Neural cell (in vitro differentiated cells): ENCODE results near the gene CYP11A1. TPM values are rescaled to one million over a fixed set of nuclear protein-coding genes. Genes with fewer than 3 reads are reported as not detected.

ENCODE experiments used
- H2AFZ ChIP-seq: fragments of 200-600, 300-800 bp; sonication (generic), shearing (Covaris generic); 2 replicates; pipeline ENCODE4 v1.6.0; 2014; ENCODE audit warnings: low read depth, mild to moderate bottlenecking, antibody characterized with exemption, low read length, moderate library complexity
- H3F3A ChIP-seq: fragments of 200-600 bp; shearing (Covaris generic); 2 replicates; pipeline ENCODE4 v1.6.1; 2016; ENCODE audit warnings: mild to moderate bottlenecking, moderate library complexity, mixed read lengths, antibody characterized with exemption, low read length; ENCODE audit not compliant: insufficient read depth, poor library complexity, severe bottlenecking
- H3K27ac ChIP-seq: fragments of 200-600, 300-800 bp; sonication (generic), shearing (Covaris generic); 2 replicates; pipeline ENCODE4 v1.5.1; 2014; ENCODE audit warnings: mild to moderate bottlenecking, low read length, moderate library complexity
- H3K27me3 ChIP-seq: fragments of 300-800, 200-600 bp; sonication (generic), shearing (Covaris generic); 2 replicates; pipeline ENCODE4 v1.6.0; 2014; ENCODE audit warnings: mild to moderate bottlenecking, low read depth, low read length, moderate library complexity; ENCODE audit not compliant: insufficient read depth
- H3K36me3 ChIP-seq: fragments of 300-800, 200-600 bp; sonication (generic), shearing (Covaris generic); 2 replicates; pipeline ENCODE4 v1.5.1; 2014; ENCODE audit warnings: mild to moderate bottlenecking, antibody characterized with exemption, low read length, moderate library complexity; ENCODE audit not compliant: insufficient read depth
- H3K4me2 ChIP-seq: fragments of 300-800, 200-600 bp; sonication (generic), shearing (Covaris generic); 2 replicates; pipeline ENCODE4 v1.6.0; 2014; ENCODE audit warnings: mild to moderate bottlenecking, low read length
- H3K4me3 ChIP-seq: fragments of 300-800, 200-600 bp; sonication (generic), shearing (Covaris generic); 2 replicates; pipeline ENCODE4 v1.5.1; 2014; ENCODE audit warnings: mild to moderate bottlenecking, low read length, moderate library complexity
- H3K79me2 ChIP-seq: fragments of 200-600 bp; shearing (Covaris generic); replicated peaks from 2 replicates; pipeline ENCODE4 v1.6.0; 2014; ENCODE audit warnings: mild to moderate bottlenecking, low read length, moderate library complexity; ENCODE audit not compliant: insufficient read depth
- H3K9ac ChIP-seq: fragments of 300-800, 200-600 bp; sonication (generic), shearing (Covaris generic); 2 replicates; pipeline ENCODE4 v1.6.1; 2016; ENCODE audit warnings: mild to moderate bottlenecking, low read length, mixed read lengths
- H3K9me2 ChIP-seq: fragments of 200-600 bp; shearing (Covaris generic); 2 replicates; pipeline ENCODE4 v1.6.1; 2016; ENCODE audit warnings: mild to moderate bottlenecking, low read length, mixed read lengths; ENCODE audit not compliant: insufficient read depth
- H3K9me3 ChIP-seq: fragments of 200-600, 300-800 bp; sonication (generic), shearing (Covaris generic); 2 replicates; pipeline ENCODE4 v1.6.1; 2016; ENCODE audit warnings: mild to moderate bottlenecking, mixed run types, low read length, moderate library complexity, mixed read lengths
- H4K20me1 ChIP-seq: fragments of 200-600 bp; shearing (Covaris generic); 2 replicates; pipeline ENCODE4 v1.6.1; 2016; ENCODE audit warnings: mild to moderate bottlenecking, mixed run types; ENCODE audit not compliant: insufficient read depth
- EP300 ChIP-seq: fragments of 450-650 bp; conservative IDR thresholded peaks from 2 replicates; pipeline ENCODE4 v1.6.1; 2014; ENCODE audit warnings: antibody characterized with exemption, mild to moderate bottlenecking, moderate library complexity; ENCODE audit not compliant: poor library complexity, severe bottlenecking
- EZH2 ChIP-seq: fragments of 200-600, 300-800 bp; shearing (Covaris generic), sonication (generic); IDR thresholded peaks from 2 replicates; pipeline ENCODE4 v1.6.1; 2014; ENCODE audit warnings: antibody characterized with exemption, low read length, borderline replicate concordance, mild to moderate bottlenecking; ENCODE audit not compliant: insufficient read depth, poor library complexity, severe bottlenecking
- MXI1 ChIP-seq: fragments of 450-650 bp; conservative IDR thresholded peaks from 2 replicates; pipeline ENCODE4 v1.6.1; 2014; ENCODE audit warnings: antibody characterized with exemption, mild to moderate bottlenecking; ENCODE audit not compliant: poor library complexity, severe bottlenecking
- POLR2AphosphoS5 ChIP-seq: IDR thresholded peaks from 2 replicates; pipeline ENCODE4 v1.6.1; 2012
- RAD21 ChIP-seq: fragments of 450-650 bp; conservative IDR thresholded peaks from 2 replicates; pipeline ENCODE4 v1.6.1; 2014; ENCODE audit warnings: antibody characterized with exemption, mild to moderate bottlenecking, moderate library complexity
- SMC3 ChIP-seq: fragments of 450-650 bp; conservative IDR thresholded peaks from 2 replicates; pipeline ENCODE4 v1.6.1; 2014; ENCODE audit warnings: antibody characterized with exemption, mild to moderate bottlenecking, moderate library complexity; ENCODE audit not compliant: poor library complexity
- TAF1 ChIP-seq: IDR thresholded peaks from 2 replicates; pipeline ENCODE4 v1.6.1; 2012; ENCODE audit warnings: low read depth
- polyA plus RNA-seq: library from polyadenylated mRNA; depleted of rRNA; stranded (reverse); fragments of >200 nt; gene quantifications from 2 replicates; pipeline ENCODE4 v1.2.3, GENCODE V29; 2014
- TF ChIP-seq, protein P1 (sequence below): fragments of 450-650 bp; IDR thresholded peaks from 2 replicates; pipeline ENCODE4 v1.5.1; 2014; ENCODE audit warnings: antibody characterized with exemption, mild to moderate bottlenecking, moderate library complexity; ENCODE audit not compliant: poor library complexity, severe bottlenecking
- TF ChIP-seq, protein P2 (sequence below): IDR thresholded peaks from 2 replicates; pipeline ENCODE4 v1.6.1; 2012; ENCODE audit warnings: borderline replicate concordance

CYP11A1 gene
- polyA plus RNA-seq, 1 donor from 2014 or later = not detected

DNA sequence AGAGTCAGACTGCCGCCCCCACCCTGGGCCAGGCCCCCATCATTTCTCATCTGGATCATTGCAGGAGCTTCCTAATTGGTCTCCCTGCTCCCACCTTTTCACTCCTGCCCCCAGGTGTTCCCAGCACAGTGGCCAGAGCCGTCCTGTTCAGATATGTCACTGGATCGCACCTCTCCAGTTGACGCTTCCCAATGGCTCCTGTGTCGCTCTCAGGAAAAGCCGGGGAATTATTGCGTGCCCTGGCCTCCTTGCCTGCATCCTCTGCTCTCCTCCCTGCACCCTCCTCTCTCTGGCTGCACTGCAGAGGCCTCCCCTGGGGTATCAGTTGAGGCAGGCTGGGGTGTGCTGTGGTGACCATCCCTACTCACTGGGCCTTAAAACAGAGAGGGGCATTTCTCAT, 25.5 kb upstream of the CYP11A1 start:
- no peaks in the 10 kb centered on the region for H3K9me2 ChIP-seq
- no peak overlapping the region for H3K9ac ChIP-seq
- H3K36me3 ChIP-seq = no peaks in the 10 kb centered on the region
- H2AFZ ChIP-seq = no peak overlapping the region
- H3F3A ChIP-seq = no peaks in the 10 kb centered on the region
- no peaks in the 10 kb centered on the region for H4K20me1 ChIP-seq
- no peak overlapping the region for H3K4me3 ChIP-seq
- H3K4me2 ChIP-seq = no peak overlapping the region
- no peak for TF ChIP-seq EZH2
- TF ChIP-seq POLR2AphosphoS5 = no peak
- TF ChIP-seq, protein P1, sequence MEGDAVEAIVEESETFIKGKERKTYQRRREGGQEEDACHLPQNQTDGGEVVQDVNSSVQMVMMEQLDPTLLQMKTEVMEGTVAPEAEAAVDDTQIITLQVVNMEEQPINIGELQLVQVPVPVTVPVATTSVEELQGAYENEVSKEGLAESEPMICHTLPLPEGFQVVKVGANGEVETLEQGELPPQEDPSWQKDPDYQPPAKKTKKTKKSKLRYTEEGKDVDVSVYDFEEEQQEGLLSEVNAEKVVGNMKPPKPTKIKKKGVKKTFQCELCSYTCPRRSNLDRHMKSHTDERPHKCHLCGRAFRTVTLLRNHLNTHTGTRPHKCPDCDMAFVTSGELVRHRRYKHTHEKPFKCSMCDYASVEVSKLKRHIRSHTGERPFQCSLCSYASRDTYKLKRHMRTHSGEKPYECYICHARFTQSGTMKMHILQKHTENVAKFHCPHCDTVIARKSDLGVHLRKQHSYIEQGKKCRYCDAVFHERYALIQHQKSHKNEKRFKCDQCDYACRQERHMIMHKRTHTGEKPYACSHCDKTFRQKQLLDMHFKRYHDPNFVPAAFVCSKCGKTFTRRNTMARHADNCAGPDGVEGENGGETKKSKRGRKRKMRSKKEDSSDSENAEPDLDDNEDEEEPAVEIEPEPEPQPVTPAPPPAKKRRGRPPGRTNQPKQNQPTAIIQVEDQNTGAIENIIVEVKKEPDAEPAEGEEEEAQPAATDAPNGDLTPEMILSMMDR = no peak
- TF ChIP-seq MXI1 = no peak
- TF ChIP-seq EP300 = no peak
- no peak for TF ChIP-seq TAF1
- TF ChIP-seq, protein P2, sequence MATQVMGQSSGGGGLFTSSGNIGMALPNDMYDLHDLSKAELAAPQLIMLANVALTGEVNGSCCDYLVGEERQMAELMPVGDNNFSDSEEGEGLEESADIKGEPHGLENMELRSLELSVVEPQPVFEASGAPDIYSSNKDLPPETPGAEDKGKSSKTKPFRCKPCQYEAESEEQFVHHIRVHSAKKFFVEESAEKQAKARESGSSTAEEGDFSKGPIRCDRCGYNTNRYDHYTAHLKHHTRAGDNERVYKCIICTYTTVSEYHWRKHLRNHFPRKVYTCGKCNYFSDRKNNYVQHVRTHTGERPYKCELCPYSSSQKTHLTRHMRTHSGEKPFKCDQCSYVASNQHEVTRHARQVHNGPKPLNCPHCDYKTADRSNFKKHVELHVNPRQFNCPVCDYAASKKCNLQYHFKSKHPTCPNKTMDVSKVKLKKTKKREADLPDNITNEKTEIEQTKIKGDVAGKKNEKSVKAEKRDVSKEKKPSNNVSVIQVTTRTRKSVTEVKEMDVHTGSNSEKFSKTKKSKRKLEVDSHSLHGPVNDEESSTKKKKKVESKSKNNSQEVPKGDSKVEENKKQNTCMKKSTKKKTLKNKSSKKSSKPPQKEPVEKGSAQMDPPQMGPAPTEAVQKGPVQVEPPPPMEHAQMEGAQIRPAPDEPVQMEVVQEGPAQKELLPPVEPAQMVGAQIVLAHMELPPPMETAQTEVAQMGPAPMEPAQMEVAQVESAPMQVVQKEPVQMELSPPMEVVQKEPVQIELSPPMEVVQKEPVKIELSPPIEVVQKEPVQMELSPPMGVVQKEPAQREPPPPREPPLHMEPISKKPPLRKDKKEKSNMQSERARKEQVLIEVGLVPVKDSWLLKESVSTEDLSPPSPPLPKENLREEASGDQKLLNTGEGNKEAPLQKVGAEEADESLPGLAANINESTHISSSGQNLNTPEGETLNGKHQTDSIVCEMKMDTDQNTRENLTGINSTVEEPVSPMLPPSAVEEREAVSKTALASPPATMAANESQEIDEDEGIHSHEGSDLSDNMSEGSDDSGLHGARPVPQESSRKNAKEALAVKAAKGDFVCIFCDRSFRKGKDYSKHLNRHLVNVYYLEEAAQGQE = no peak
- TF ChIP-seq SMC3 = no peak
- no peak for TF ChIP-seq RAD21
- H3K79me2 ChIP-seq = no peaks in the 10 kb centered on the region
- H3K27me3 ChIP-seq = no peaks in the 10 kb centered on the region
- no peak overlapping the region for H3K27ac ChIP-seq
- H3K9me3 ChIP-seq = no peaks in the 10 kb centered on the region

DNA sequence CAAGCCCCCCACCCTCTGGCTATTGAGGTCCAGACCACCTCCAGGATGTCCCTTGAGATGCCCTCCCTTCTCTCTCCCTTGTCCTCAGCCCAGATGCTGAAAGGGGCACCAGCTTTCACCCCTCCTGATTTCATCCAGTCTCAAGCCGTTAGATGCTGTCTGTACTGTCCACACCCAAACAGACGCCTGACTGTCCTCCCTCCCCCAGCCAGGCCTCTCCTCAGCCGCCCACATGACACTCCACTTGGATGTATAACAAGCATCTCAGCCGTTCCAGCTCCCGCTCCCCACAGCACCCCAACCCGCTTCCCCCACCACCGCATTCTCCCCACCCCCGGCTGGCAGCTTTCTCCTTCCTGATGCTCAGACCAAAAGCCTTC, 25.0 kb upstream of the CYP11A1 start:
- TF ChIP-seq EP300 = no peak
- TF ChIP-seq, protein P1 = no peak
- TF ChIP-seq RAD21 = no peak
- no peak for TF ChIP-seq POLR2AphosphoS5
- TF ChIP-seq MXI1 = no peak
- no peak for TF ChIP-seq TAF1
- Histone ChIP-seq H4K20me1 (no peaks in the 10 kb centered on the region), H3F3A (no peaks in the 10 kb centered on the region), H2AFZ (no peak overlapping the region), H3K9me3 (no peaks in the 10 kb centered on the region), H3K27ac (no peak overlapping the region), H3K36me3 (no peaks in the 10 kb centered on the region), H3K9me2 (no peaks in the 10 kb centered on the region), H3K9ac (no peak overlapping the region), H3K4me3 (no peak overlapping the region), H3K27me3 (no peaks in the 10 kb centered on the region), H3K4me2 (no peak overlapping the region), H3K79me2 (no peaks in the 10 kb centered on the region)
